ENCODE measurements around the gene TMX4. TPM values are rescaled to one million over a fixed set of nuclear protein-coding genes. Genes with fewer than 3 reads are reported as not detected.

TMX4 gene
- total RNA-seq, 1 experiment from 2014 or later = 11.7 TPM

- no peaks in the 10 kb centered on the region for H3K27me3 ChIP-seq (ENCODE audit: insufficient read depth, low read length)
- H3K9ac ChIP-seq (ENCODE audit: extremely low read depth, insufficient read length, low read length) = no peak overlapping the region
- no peak for TF ChIP-seq CTCF (conservative IDR thresholded peaks at IDR 0.05)
- H3K56ac ChIP-seq (ENCODE audit: insufficient read length, low read depth, low read length) = no peak overlapping the region
- H3T11ph ChIP-seq (ENCODE audit: low read length) = no peak overlapping the region
- no peaks in the 10 kb centered on the region for H3K79me2 ChIP-seq (ENCODE audit: insufficient read depth, low read length)
- H2AK5ac ChIP-seq (ENCODE audit: insufficient read length, low read length) = no peak overlapping the region
- no peak overlapping the region for H2BK20ac ChIP-seq (ENCODE audit: low read depth, low read length, poor library complexity, severe bottlenecking)
- DNase-seq = no peak
- WGBS (ENCODE audit: extremely low coverage, insufficient read length, low lambda C conversion rate) = no CpG with 5 or more reads among the region's 3 CpGs
- no peak overlapping the region for H4K5ac ChIP-seq (ENCODE audit: insufficient read length, low read depth, low read length)
- H3K36me3 Mint-ChIP-seq (ENCODE audit: insufficient read depth in 1 of 3, low read depth in 3 of 3) = no peaks in the 10 kb centered on the region
- peak overlapping the region; percentile 46 to 99 (median 94); a peak in 5 of 7 replicates for H3K27ac Mint-ChIP-seq
- H3K9me3 Mint-ChIP-seq = no peaks in the 10 kb centered on the region; a peak in 1 of 5 replicates
- peaks cover 3% of the 10 kb centered on the region for H3K23me2 ChIP-seq (ENCODE audit: insufficient read length, low read depth, low read length, poor library complexity, severe bottlenecking)
- no peak overlapping the region for H2BK12ac ChIP-seq (ENCODE audit: insufficient read length, low read depth, low read length)
- no peak overlapping the region for H3K4ac ChIP-seq (ENCODE audit: low read depth, low read length)
- peak overlapping the region; percentile 41; the same call in 1 of the 2 replicates for H3K14ac ChIP-seq (ENCODE audit: insufficient read depth, low read length)
- no peaks in the 10 kb centered on the region for H3K79me1 ChIP-seq (ENCODE audit: insufficient read depth, low read depth, low read length, poor library complexity, severe bottlenecking)
- peak overlapping the region; percentile 95 for H3K4me2 ChIP-seq (ENCODE audit: insufficient read depth, insufficient read length, low read length)
- H2BK120ac ChIP-seq (ENCODE audit: low read depth, low read length, poor library complexity, severe bottlenecking) = peak overlapping the region; percentile 40
- H4K91ac ChIP-seq (ENCODE audit: insufficient read length, low read depth, low read length) = no peak overlapping the region
- H2AFZ ChIP-seq (ENCODE audit: low read length) = no peak overlapping the region
- no peaks in the 10 kb centered on the region; the same call in 1 of the 2 replicates for H3K27me3 Mint-ChIP-seq (ENCODE audit: low read depth)
- H3K4me1 ChIP-seq (ENCODE audit: insufficient read depth, low read length) = no peaks in the 10 kb centered on the region
- no peak overlapping the region for H3K27ac ChIP-seq (ENCODE audit: insufficient read length, low read depth, low read length)
- no peak overlapping the region for H3K23ac ChIP-seq (ENCODE audit: insufficient read length, low read depth, low read length)
- H3K9me3 ChIP-seq (ENCODE audit: control insufficient read depth, low read depth, low read length) = no peaks in the 10 kb centered on the region
- H4K20me1 ChIP-seq (ENCODE audit: control insufficient read depth, insufficient read depth, insufficient read length) = no peaks in the 10 kb centered on the region
- no peak overlapping the region for H4K8ac ChIP-seq (replicated peaks; ENCODE audit: insufficient read length, low read depth, low read length)
- H3K18ac ChIP-seq (ENCODE audit: insufficient read length, low read depth, low read length) = peak overlapping the region; percentile 32
- H3K4me1 Mint-ChIP-seq = peaks cover 0 to 10% of the 10 kb centered on the region in 2 experiments
- peak overlapping the region in 1 of 2 experiments; percentile 88; a peak in 4 of 5 replicates for H3K4me3 Mint-ChIP-seq
- no peak overlapping the region for H2BK5ac ChIP-seq (ENCODE audit: insufficient read length, low read length)
- H2BK15ac ChIP-seq (ENCODE audit: low read depth, low read length) = no peak overlapping the region
These were observed 362 bp upstream of the TMX4 start for GRCh38 chr20:8019998-8020247.
